ENCODE results near the gene SARNP.
A peak's percentile ranks its signal among the peaks of the same experiment; 100 is the strongest.

SARNP gene

GRCh38 chr12:55724226-55724939 is 93.1 kb downstream of the SARNP start:
- peak; percentile 41 for TF ChIP-seq CTCF (IDR thresholded peaks at IDR 0.05)
- H3K4me3 ChIP-seq, result peak overlapping the region; percentile 37
- no peak for DNase-seq (ENCODE audit: low spot score)
- peak overlapping the region; percentile 8 to 61 for H3K27ac ChIP-seq

GRCh38 chr12:55723516-55724225 is 93.9 kb downstream of the SARNP start:
- DNase-seq (ENCODE audit: low spot score), result no peak
- H3K27ac ChIP-seq, result peak overlapping the region; percentile 8 to 50
- TF ChIP-seq CTCF (IDR thresholded peaks at IDR 0.05), result no peak

GRCh38 chr12:55722948-55723347 is 94.6 kb downstream of the SARNP start:
- peak overlapping the region in 1 of 2 donors; percentile 52 for H3K27ac ChIP-seq
- H3K4me3 ChIP-seq, result no peak overlapping the region
- TF ChIP-seq CTCF (IDR thresholded peaks at IDR 0.05), result no peak
- DNase-seq (ENCODE audit: low spot score), result no peak

More at GRCh38 chr12:55723516-55724225, 93.9 kb downstream of the SARNP start:
- peak overlapping the region; percentile 37 for H3K4me3 ChIP-seq

- Histone ChIP-seq H3K27ac (peak overlapping the region; percentile 73 to 96), H3K4me3 (peak overlapping the region; percentile 51)
- no peak for DNase-seq (ENCODE audit: low spot score)
- no peak for TF ChIP-seq CTCF (IDR thresholded peaks at IDR 0.05)
These were observed 95.8 kb downstream of the SARNP start for GRCh38 chr12:55721601-55722213.

GRCh38 chr12:55720894-55721444 is 96.6 kb downstream of the SARNP start:
- Histone ChIP-seq H3K27ac (peak overlapping the region; percentile 73 to 96), H3K4me3 (peak overlapping the region; percentile 51)
- DNase-seq (ENCODE audit: low spot score), result peak; percentile 96
- no peak for TF ChIP-seq CTCF (IDR thresholded peaks at IDR 0.05)

DNA sequence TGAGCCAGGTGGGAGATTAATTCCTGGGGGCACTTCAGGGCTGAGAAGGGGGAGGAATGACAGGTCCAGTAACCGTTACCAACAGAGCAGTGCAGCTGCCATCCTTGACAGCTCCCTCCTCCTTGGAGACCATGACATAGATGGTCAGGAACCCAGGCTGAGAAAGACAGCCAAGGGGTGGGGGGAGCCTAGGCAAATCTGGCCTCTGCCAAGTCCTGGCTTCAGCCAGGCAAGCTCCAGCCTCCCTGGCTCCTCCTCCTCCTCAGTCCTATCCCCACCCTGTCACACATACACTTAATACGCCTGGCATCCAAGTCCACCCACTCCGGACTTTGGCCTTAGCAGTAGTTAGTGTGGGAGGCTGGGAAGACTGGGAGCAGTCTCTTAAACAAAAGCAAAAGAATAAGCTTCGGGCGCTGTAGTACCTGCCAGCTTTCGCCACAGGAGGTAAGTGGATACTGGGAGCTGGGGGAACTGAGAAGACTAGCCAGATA is 97.4 kb downstream of the SARNP start, which contains the start of gene RDH5:
Gene RDH5, plus strand, starts transcription at position 323 of the 494 bp plus-strand sequence. CDS start 792 bp downstream, outside the sequence.
- Histone ChIP-seq H3K27ac (peak within 1 kb of the TSS; percentile 73 to 96), H3K4me3 (peak within 1 kb of the TSS; percentile 54)
- DNase-seq (ENCODE audit: low spot score), result peak; percentile 94
- no peak for TF ChIP-seq CTCF (IDR thresholded peaks at IDR 0.05)

Measured in coronary artery (tissue), 2 donors.